Measurements from ENCODE around the gene EYS.

DNA sequence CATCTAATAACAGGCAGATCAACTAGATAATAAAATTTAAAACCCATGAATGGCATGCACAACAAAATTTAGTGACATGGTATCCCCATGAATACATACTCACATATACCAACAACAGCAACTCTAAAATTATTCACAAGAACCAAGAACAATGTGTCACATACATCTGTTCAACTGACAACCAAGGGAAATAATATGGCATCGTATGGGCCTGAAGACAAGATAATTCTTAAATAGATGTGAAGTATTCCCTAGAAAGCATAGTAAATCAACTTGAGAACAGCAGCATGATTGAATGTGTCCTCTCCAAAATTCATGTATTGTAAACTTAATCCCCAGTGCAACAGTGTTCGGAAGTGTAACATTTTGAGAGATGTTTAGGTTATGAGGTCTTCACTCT lies 635.5 kb downstream of the EYS start:
- no peak for TF ChIP-seq POLR2AphosphoS5 (IDR thresholded peaks at IDR 0.05; ENCODE audit: low read depth, low read length)
- TF ChIP-seq TAF1 (IDR thresholded peaks at IDR 0.05; ENCODE audit: borderline replicate concordance, insufficient read depth, low read length), result no peak
- no peak for TF ChIP-seq FOXP2 (optimal IDR thresholded peaks at IDR 0.05; ENCODE audit: borderline replicate concordance, extremely low read depth, extremely low read length, insufficient read depth)
- no peak for TF ChIP-seq SIN3A (IDR thresholded peaks at IDR 0.05; ENCODE audit: borderline replicate concordance, insufficient read depth, low read length)
